H1 (cell line): ENCODE measurements around the gene HELZ2. TPM values are rescaled to one million over a fixed set of nuclear protein-coding genes. Genes with fewer than 3 reads are reported as not detected.

ENCODE experiments used
- ASH2L ChIP-seq: fragments of 200-600, 300-600 bp; sonication (generic); IDR thresholded peaks from one replicate; pipeline ENCODE4 v1.7.1; 2017; ENCODE audit warnings: low read length
- BACH1 ChIP-seq: IDR thresholded peaks from 2 replicates; pipeline ENCODE4 v1.6.1; 2012; ENCODE audit warnings: low read length, improper control_type of control experiment
- BCL11A ChIP-seq, 2 experiments: IDR thresholded peaks; one replicate each; pipeline ENCODE4 v1.6.1; 2011; ENCODE audit warnings: low read depth in 2 of 2, low read length in 2 of 2, mild to moderate bottlenecking in 2 of 2
- polyA plus RNA-seq, 7 experiments: library from polyadenylated mRNA; depleted of rRNA in 3 of 7; stranded (reverse) in 5 of 7; unstranded in 2 of 7; fragments of >200 nt in 5 of 7; fragments of 200-250 nt in 2 of 7; gene quantifications; 1 replicate in 5 of 7; 2 replicates in 1 of 7; 4 replicates in 1 of 7; pipeline versions ENCODE4 v1.2.1 to v1.2.3, GENCODE V29; 2011 to 2013; ENCODE audit warnings: missing spikeins in 2 of 7, mixed read lengths in 2 of 7
- total RNA-seq: library from RNA; stranded (reverse); fragmentation: NEBNext Ultra II Directional; extraction: Animal tissue kit (Norgen Biotek cat#: 25700); gene quantifications from 2 replicates; pipeline ENCODE4 v1.2.1, GENCODE V29; 2021
- TF ChIP-seq, protein P1 (sequence below): fragments of 300-600 bp; sonication (generic); IDR thresholded peaks from 2 replicates; pipeline ENCODE4 v1.7.1; 2012; ENCODE audit warnings: low read length, moderate library complexity, mild to moderate bottlenecking, inconsistent platforms; ENCODE audit not compliant: insufficient replicate concordance

Gene HELZ2
- total and polyA plus RNA-seq, 2 of the 8 experiments (the other 6 are each of a cell fraction or from before 2014, with no cell fraction given), result 7.9 to 17.5 TPM

DNA sequence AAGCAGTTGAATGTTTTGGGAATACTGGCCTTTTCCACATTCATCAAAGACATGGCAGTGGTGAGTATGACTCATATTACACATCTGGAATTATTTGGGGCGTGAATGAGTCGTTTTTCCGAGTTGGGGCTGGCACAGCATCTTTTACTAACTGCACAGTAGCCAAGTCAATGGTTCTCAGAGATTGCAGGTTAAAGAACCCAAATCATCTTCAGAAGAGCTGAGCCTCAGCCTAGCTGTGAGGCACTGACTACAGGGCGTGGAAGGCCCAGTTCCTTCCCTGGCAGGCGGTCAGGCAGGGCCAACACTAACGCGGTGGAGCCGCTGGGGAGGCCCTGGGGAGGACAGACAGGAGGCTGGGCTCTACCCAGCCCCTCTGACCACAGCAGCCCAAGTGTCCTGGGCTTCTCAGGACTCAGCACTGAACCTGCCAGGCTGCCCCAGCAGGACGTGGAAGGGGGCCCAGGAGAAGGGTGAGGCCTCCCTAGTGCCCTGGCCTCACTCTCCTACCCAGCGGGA, 20.1 kb upstream of the HELZ2 start (continued):
- TF ChIP-seq, protein P1, sequence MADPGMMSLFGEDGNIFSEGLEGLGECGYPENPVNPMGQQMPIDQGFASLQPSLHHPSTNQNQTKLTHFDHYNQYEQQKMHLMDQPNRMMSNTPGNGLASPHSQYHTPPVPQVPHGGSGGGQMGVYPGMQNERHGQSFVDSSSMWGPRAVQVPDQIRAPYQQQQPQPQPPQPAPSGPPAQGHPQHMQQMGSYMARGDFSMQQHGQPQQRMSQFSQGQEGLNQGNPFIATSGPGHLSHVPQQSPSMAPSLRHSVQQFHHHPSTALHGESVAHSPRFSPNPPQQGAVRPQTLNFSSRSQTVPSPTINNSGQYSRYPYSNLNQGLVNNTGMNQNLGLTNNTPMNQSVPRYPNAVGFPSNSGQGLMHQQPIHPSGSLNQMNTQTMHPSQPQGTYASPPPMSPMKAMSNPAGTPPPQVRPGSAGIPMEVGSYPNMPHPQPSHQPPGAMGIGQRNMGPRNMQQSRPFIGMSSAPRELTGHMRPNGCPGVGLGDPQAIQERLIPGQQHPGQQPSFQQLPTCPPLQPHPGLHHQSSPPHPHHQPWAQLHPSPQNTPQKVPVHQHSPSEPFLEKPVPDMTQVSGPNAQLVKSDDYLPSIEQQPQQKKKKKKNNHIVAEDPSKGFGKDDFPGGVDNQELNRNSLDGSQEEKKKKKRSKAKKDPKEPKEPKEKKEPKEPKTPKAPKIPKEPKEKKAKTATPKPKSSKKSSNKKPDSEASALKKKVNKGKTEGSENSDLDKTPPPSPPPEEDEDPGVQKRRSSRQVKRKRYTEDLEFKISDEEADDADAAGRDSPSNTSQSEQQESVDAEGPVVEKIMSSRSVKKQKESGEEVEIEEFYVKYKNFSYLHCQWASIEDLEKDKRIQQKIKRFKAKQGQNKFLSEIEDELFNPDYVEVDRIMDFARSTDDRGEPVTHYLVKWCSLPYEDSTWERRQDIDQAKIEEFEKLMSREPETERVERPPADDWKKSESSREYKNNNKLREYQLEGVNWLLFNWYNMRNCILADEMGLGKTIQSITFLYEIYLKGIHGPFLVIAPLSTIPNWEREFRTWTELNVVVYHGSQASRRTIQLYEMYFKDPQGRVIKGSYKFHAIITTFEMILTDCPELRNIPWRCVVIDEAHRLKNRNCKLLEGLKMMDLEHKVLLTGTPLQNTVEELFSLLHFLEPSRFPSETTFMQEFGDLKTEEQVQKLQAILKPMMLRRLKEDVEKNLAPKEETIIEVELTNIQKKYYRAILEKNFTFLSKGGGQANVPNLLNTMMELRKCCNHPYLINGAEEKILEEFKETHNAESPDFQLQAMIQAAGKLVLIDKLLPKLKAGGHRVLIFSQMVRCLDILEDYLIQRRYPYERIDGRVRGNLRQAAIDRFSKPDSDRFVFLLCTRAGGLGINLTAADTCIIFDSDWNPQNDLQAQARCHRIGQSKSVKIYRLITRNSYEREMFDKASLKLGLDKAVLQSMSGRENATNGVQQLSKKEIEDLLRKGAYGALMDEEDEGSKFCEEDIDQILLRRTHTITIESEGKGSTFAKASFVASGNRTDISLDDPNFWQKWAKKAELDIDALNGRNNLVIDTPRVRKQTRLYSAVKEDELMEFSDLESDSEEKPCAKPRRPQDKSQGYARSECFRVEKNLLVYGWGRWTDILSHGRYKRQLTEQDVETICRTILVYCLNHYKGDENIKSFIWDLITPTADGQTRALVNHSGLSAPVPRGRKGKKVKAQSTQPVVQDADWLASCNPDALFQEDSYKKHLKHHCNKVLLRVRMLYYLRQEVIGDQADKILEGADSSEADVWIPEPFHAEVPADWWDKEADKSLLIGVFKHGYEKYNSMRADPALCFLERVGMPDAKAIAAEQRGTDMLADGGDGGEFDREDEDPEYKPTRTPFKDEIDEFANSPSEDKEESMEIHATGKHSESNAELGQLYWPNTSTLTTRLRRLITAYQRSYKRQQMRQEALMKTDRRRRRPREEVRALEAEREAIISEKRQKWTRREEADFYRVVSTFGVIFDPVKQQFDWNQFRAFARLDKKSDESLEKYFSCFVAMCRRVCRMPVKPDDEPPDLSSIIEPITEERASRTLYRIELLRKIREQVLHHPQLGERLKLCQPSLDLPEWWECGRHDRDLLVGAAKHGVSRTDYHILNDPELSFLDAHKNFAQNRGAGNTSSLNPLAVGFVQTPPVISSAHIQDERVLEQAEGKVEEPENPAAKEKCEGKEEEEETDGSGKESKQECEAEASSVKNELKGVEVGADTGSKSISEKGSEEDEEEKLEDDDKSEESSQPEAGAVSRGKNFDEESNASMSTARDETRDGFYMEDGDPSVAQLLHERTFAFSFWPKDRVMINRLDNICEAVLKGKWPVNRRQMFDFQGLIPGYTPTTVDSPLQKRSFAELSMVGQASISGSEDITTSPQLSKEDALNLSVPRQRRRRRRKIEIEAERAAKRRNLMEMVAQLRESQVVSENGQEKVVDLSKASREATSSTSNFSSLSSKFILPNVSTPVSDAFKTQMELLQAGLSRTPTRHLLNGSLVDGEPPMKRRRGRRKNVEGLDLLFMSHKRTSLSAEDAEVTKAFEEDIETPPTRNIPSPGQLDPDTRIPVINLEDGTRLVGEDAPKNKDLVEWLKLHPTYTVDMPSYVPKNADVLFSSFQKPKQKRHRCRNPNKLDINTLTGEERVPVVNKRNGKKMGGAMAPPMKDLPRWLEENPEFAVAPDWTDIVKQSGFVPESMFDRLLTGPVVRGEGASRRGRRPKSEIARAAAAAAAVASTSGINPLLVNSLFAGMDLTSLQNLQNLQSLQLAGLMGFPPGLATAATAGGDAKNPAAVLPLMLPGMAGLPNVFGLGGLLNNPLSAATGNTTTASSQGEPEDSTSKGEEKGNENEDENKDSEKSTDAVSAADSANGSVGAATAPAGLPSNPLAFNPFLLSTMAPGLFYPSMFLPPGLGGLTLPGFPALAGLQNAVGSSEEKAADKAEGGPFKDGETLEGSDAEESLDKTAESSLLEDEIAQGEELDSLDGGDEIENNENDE, result no peak
- TF ChIP-seq BCL11A (IDR thresholded peaks at IDR 0.05; ENCODE audit: low read depth in 2 of 2, low read length in 2 of 2) (no peak), BACH1 (no peak), ASH2L (no peak)
